B cell (primary cell): ENCODE measurements around the gene CRACR2A. TPM values are rescaled to one million over a fixed set of nuclear protein-coding genes. Genes with fewer than 3 reads are reported as not detected.

ENCODE experiments used
- ATAC-seq: fragments of 200-7000 bp; cut with Tn5 transposase; one replicate; pipeline ENCODE4 v1.10.0; 2021; ENCODE audit warnings: low read depth, mild to moderate bottlenecking, moderate number of reproducible peaks, moderate library complexity
- CTCF ChIA-PET: fragments of 350-600 bp; sonication (Branson Sonifier 250); formaldehyde crosslinking; loops from one replicate; lab custom pipeline; 2021; ENCODE audit warnings: antibody characterized with exemption, inconsistent platforms; lab: Charles Lee
- POLR2A ChIA-PET: fragments of 350-600 bp; sonication (Branson Sonifier 250); formaldehyde crosslinking; loops from one replicate; lab custom pipeline; 2021; ENCODE audit warnings: antibody characterized with exemption; lab: Charles Lee
- DNase-seq: peaks from one replicate; pipeline ENCODE4 v3.0.0; 2013
- H2AFZ ChIP-seq: 2 replicates; pipeline ENCODE4 v1.6.1; 2012; ENCODE audit warnings: mild to moderate bottlenecking, low read depth, low read length; ENCODE audit not compliant: insufficient read depth, poor library complexity, severe bottlenecking
- H3K27ac ChIP-seq, 2 donors: 1 replicate in 1 of 2; 2 replicates in 1 of 2; pipeline ENCODE4 v1.5.1; 2012 to 2013; ENCODE audit warnings: low read length in 2 of 2, mild to moderate bottlenecking in 2 of 2, moderate library complexity in 1 of 2
- H3K27me3 ChIP-seq, 4 experiments: fragments of 200-600 bp in 1 of 4; sonication (generic) in 1 of 4; replicated peaks in 1 of 4; 1 replicate in 2 of 4; 2 replicates in 2 of 4; pipeline versions ENCODE4 v1.6.1 to v1.7.0; 2013 to 2016; ENCODE audit warnings: low read length in 3 of 4, mild to moderate bottlenecking in 2 of 4, mixed read lengths in 1 of 4, moderate library complexity in 1 of 4; ENCODE audit not compliant: insufficient read depth in 4 of 4, control insufficient read depth in 3 of 4; ENCODE audit errors: control extremely low read depth in 1 of 4
- H3K36me3 ChIP-seq, 2 experiments: replicated peaks in 1 of 2; 1 replicate in 1 of 2; 2 replicates in 1 of 2; pipeline versions ENCODE4 v1.6.1 to v1.7.1; 2013; ENCODE audit warnings: low read length in 1 of 2; ENCODE audit not compliant: insufficient read depth in 2 of 2, control insufficient read depth in 1 of 2; ENCODE audit errors: control extremely low read depth in 1 of 2, extremely low read depth in 1 of 2
- H3K4me1 ChIP-seq, 2 donors: fragments of 200-600 bp in 1 of 2; sonication (generic) in 1 of 2; 1 replicate in 1 of 2; 2 replicates in 1 of 2; pipeline versions ENCODE4 v1.5.1 to v1.6.1; 2013 to 2017; ENCODE audit warnings: low read length in 2 of 2; ENCODE audit not compliant: control insufficient read depth in 2 of 2, insufficient read depth in 2 of 2
- H3K4me2 ChIP-seq: replicated peaks from 2 replicates; pipeline ENCODE3; 2012; ENCODE audit warnings: mild to moderate bottlenecking, low read depth, low read length; ENCODE audit not compliant: poor library complexity, severe bottlenecking
- H3K4me3 ChIP-seq, 5 experiments: fragments of 200-600 bp in 1 of 5; sonication (generic) in 1 of 5; 1 replicate in 3 of 5; 2 replicates in 2 of 5; pipeline versions ENCODE4 v1.5.1 to v1.7.0; 2011 to 2016; ENCODE audit warnings: low read length in 4 of 5, mild to moderate bottlenecking in 4 of 5, low read depth in 2 of 5, control low read depth in 1 of 5, moderate library complexity in 1 of 5; ENCODE audit not compliant: insufficient read depth in 1 of 5; ENCODE audit errors: control extremely low read depth in 1 of 5, extremely low read depth in 1 of 5
- H3K79me2 ChIP-seq: fragments of 200-600 bp; sonication (generic); one replicate; pipeline ENCODE4 v1.6.0; 2016; ENCODE audit warnings: low read length; ENCODE audit not compliant: control insufficient read depth, insufficient read depth
- H3K9ac ChIP-seq: fragments of 200-600 bp; sonication (generic); 2 replicates; pipeline ENCODE4 v1.6.1; 2017; ENCODE audit warnings: mild to moderate bottlenecking, low read length, moderate library complexity
- H3K9me3 ChIP-seq, 3 donors: one replicate each; pipeline versions ENCODE4 v1.6.1 to v1.7.1; 2013; ENCODE audit warnings: low read length in 2 of 3; ENCODE audit not compliant: control insufficient read depth in 2 of 3, insufficient read depth in 1 of 3; ENCODE audit errors: control extremely low read depth in 1 of 3
- H4K20me1 ChIP-seq: 2 replicates; pipeline ENCODE4 v1.6.0; 2012; ENCODE audit warnings: mild to moderate bottlenecking, low read length; ENCODE audit not compliant: insufficient read depth, control insufficient read depth, poor library complexity, severe bottlenecking
- H3K27ac Mint-ChIP-seq: one replicate; pipeline ENCODE4 v1.8.0; 2021; ENCODE audit warnings: mixed read lengths
- H3K27me3 Mint-ChIP-seq: one replicate; pipeline ENCODE4 v1.8.0; 2021; ENCODE audit warnings: mixed read lengths
- H3K4me1 Mint-ChIP-seq: one replicate; pipeline ENCODE4 v1.8.0; 2021; ENCODE audit warnings: mixed read lengths
- H3K4me3 Mint-ChIP-seq: one replicate; pipeline ENCODE4 v1.8.0; 2021; ENCODE audit warnings: mixed read lengths
- H3K9me3 Mint-ChIP-seq: one replicate; pipeline ENCODE4 v1.8.0; 2022; ENCODE audit warnings: mixed read lengths; ENCODE audit not compliant: insufficient read depth
- EZH2 ChIP-seq: IDR thresholded peaks from 2 replicates; pipeline ENCODE4 v1.6.1; 2012; ENCODE audit warnings: borderline replicate concordance, low read depth, mild to moderate bottlenecking, moderate library complexity, low read length; ENCODE audit not compliant: insufficient read depth, poor library complexity, severe bottlenecking
- WGBS: methylation state at CpG from one replicate; pipeline ENCODE4 v1.1.5; 2013; ENCODE audit warnings: missing lambda C conversion rate; ENCODE audit not compliant: insufficient coverage; 5-methylcytosine and 5-hydroxymethylcytosine counted together
- intact Hi-C: fragments of 100-400 bp; cut with micrococcal nuclease; formaldehyde crosslinking; loops from one replicate; pipeline ENCODE4 v1.10.0; 2022
- polyA plus RNA-seq: library from polyadenylated mRNA; depleted of rRNA; stranded (reverse); fragments of >200 nt; gene quantifications from 2 replicates; pipeline ENCODE4 v1.2.3, GENCODE V29; 2012
- total RNA-seq, 2 donors: library from RNA; stranded (reverse); fragments of 120-200 nt in 1 of 2; gene quantifications; 1 replicate in 1 of 2; 2 replicates in 1 of 2; pipeline versions ENCODE4 v1.2.3 to v1.2.4, GENCODE V29; 2013 to 2022
- TF ChIP-seq, protein P1 (sequence below): fragments of 200-600 bp; IDR thresholded peaks from one replicate; pipeline ENCODE4 v1.8.0; 2022; ENCODE audit warnings: antibody characterized with exemption, mild to moderate bottlenecking

The CRACR2A gene
- total and polyA plus RNA-seq, 2 donors (not counting 1 experiment from before 2014, with no cell fraction given): 15.2 to 26.1 TPM

DNA sequence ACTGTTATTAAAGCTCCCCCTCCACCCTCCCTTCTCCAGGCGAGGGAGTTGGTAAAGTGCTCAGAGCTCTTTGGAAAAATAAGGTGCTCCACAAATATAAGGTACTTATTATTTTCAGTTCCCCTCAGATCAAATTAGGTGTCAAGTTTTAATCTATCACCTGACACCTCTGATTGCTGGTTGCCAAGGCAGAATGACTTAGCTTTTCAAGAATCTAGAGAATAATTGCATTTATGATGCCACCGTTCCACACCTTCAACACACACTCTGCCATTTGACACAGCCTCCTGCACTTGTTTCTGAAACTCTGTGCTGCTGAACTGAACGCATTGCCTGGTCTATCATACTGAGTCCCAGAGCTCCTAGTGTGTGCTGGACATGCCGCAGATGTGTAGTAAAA is 128.6 kb downstream of the CRACR2A start:
- Histone ChIP-seq H3K4me3 (no peak overlapping the region), H4K20me1 (no peaks in the 10 kb centered on the region), H3K27me3 (no peaks in the 10 kb centered on the region), H3K27ac (no peak overlapping the region), H2AFZ (no peak overlapping the region), H3K36me3 (peaks cover 3 to 42% of the 10 kb centered on the region in 2 experiments), H3K79me2 (no peaks in the 10 kb centered on the region), H3K4me1 (peaks cover 7% of the 10 kb centered on the region in 2 donors), H3K9ac (no peak overlapping the region), H3K4me2 (no peak overlapping the region), H3K9me3 (no peaks in the 10 kb centered on the region)
- no peaks in the 10 kb centered on the region for H3K9me3 Mint-ChIP-seq
- no peak for DNase-seq
- H3K4me1 Mint-ChIP-seq: peaks cover 18% of the 10 kb centered on the region
- no peak for TF ChIP-seq EZH2
- TF ChIP-seq, protein P1, sequence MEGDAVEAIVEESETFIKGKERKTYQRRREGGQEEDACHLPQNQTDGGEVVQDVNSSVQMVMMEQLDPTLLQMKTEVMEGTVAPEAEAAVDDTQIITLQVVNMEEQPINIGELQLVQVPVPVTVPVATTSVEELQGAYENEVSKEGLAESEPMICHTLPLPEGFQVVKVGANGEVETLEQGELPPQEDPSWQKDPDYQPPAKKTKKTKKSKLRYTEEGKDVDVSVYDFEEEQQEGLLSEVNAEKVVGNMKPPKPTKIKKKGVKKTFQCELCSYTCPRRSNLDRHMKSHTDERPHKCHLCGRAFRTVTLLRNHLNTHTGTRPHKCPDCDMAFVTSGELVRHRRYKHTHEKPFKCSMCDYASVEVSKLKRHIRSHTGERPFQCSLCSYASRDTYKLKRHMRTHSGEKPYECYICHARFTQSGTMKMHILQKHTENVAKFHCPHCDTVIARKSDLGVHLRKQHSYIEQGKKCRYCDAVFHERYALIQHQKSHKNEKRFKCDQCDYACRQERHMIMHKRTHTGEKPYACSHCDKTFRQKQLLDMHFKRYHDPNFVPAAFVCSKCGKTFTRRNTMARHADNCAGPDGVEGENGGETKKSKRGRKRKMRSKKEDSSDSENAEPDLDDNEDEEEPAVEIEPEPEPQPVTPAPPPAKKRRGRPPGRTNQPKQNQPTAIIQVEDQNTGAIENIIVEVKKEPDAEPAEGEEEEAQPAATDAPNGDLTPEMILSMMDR: no peak
- no peak overlapping the region for H3K27ac Mint-ChIP-seq
- intact Hi-C loops: no loop called here
- 100% methylated on average over 2 of the region's 4 CpGs for WGBS
- POLR2A ChIA-PET: interaction anchor here (0.6 kb wide), 1 partner anchor 632 kb away, joined by 4 read pairs; no protein-coding TSS in a partner anchor
- no peak for ATAC-seq
- H3K4me3 Mint-ChIP-seq: no peak overlapping the region
- H3K27me3 Mint-ChIP-seq: no peaks in the 10 kb centered on the region
- CTCF ChIA-PET: no interaction called here

DNA sequence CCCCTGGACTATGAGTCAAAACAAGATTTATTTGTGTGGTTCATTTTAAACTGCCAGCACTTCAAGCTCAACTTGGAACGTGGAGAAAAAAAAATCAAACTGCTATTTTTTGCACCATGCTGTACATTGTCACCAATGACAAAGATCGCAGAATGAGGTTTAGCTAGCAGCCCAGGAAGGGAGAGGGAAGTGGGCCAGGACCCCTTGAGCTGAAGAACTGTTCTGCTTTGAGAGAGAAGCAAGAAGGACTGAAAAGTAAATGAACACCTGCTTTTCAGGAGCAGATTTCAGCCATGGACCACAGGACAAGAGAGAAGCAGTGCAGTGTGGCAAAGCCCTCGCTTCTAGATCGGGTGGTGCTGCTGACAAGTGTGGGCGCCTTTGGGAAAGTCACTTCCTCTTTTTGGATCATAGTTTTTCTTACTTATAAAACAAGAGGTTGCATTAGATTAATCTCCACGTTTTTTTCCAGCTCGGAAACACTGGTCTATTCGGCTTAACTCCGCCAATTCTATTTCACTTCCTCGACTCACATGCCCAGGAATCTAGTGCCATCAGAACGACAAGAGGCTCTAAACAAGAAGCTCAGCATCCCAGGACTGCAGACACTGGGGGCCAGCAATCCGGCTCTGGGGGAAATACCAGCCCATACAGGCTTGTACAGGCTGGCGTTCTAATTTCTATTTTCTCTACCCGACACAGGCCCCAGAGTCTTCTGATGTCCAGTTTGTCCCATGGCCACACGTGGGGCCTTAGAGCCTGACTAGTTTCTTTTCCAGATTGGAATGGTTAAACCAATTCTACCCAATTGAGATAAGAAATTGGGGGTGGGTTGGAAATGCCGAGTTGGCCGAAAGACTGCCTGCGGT is 129.9 kb downstream of the CRACR2A start:
- TF ChIP-seq EZH2: no peak
- TF ChIP-seq, protein P1: no peak
- Mint-ChIP-seq H3K4me3 (no peak overlapping the region), H3K27ac (no peak overlapping the region), H3K4me1 (peaks cover 18% of the 10 kb centered on the region), H3K27me3 (no peaks in the 10 kb centered on the region), H3K9me3 (no peaks in the 10 kb centered on the region)
- ATAC-seq (no peak), DNase-seq (peak; percentile 36)
- Histone ChIP-seq H3K27me3 (no peaks in the 10 kb centered on the region), H3K4me2 (no peak overlapping the region), H2AFZ (no peak overlapping the region), H3K79me2 (no peaks in the 10 kb centered on the region), H3K9ac (no peak overlapping the region), H3K9me3 (no peaks in the 10 kb centered on the region), H3K4me1 (peaks cover 7% of the 10 kb centered on the region in 2 donors), H3K36me3 (peaks cover 3 to 38% of the 10 kb centered on the region in 2 experiments), H3K27ac (no peak overlapping the region), H3K4me3 (no peak overlapping the region), H4K20me1 (no peaks in the 10 kb centered on the region)
- CTCF ChIA-PET: interaction anchor here (1.0 kb wide), 1 partner anchor 180 kb away, joined by 3 read pairs; no protein-coding TSS in a partner anchor
- POLR2A ChIA-PET: no interaction called here
- intact Hi-C loops: no loop called here
- WGBS: 49% methylated on average over 14 of the region's 18 CpGs
